Ishikawa (cell line): ENCODE results near the gene WWOX.

Experiments
- CEBPB ChIP-seq: IDR thresholded peaks from 2 replicates; pipeline ENCODE4 v1.6.1; 2012
- CREB1 ChIP-seq: IDR thresholded peaks from 2 replicates; pipeline ENCODE4 v1.6.1; 2012; ENCODE audit warnings: low read depth
- EGR1 ChIP-seq: IDR thresholded peaks from 2 replicates; pipeline ENCODE4 v1.6.1; 2012
- EP300 ChIP-seq: IDR thresholded peaks from 2 replicates; pipeline ENCODE4 v1.6.1; 2012; ENCODE audit warnings: borderline replicate concordance
- FOXM1 ChIP-seq: IDR thresholded peaks from 2 replicates; pipeline ENCODE4 v1.6.1; 2012; ENCODE audit warnings: low read depth, borderline replicate concordance
- NFIC ChIP-seq: IDR thresholded peaks from 2 replicates; pipeline ENCODE4 v1.6.1; 2012
- RAD21 ChIP-seq: IDR thresholded peaks from 2 replicates; pipeline ENCODE4 v1.6.1; 2012; ENCODE audit warnings: low read depth
- TAF1 ChIP-seq: IDR thresholded peaks from 2 replicates; pipeline ENCODE4 v1.6.1; 2012; ENCODE audit warnings: low read depth, mild to moderate bottlenecking
- TCF12 ChIP-seq: IDR thresholded peaks from 2 replicates; pipeline ENCODE4 v1.6.1; 2012; ENCODE audit warnings: low read depth
- TEAD4 ChIP-seq: IDR thresholded peaks from 2 replicates; pipeline ENCODE4 v1.6.1; 2012
- YY1 ChIP-seq: IDR thresholded peaks from 2 replicates; pipeline ENCODE4 v1.6.1; 2012; ENCODE audit warnings: low read depth
- ZBTB7A ChIP-seq: IDR thresholded peaks from 2 replicates; pipeline ENCODE4 v1.6.1; 2012; ENCODE audit warnings: low read depth
- TF ChIP-seq, protein P1 (sequence below): IDR thresholded peaks from 2 replicates; pipeline ENCODE4 v1.6.1; 2012; ENCODE audit warnings: low read depth, mild to moderate bottlenecking
- TF ChIP-seq, protein P2 (sequence below): IDR thresholded peaks from 2 replicates; pipeline ENCODE4 v1.6.1; 2012

Gene WWOX

DNA sequence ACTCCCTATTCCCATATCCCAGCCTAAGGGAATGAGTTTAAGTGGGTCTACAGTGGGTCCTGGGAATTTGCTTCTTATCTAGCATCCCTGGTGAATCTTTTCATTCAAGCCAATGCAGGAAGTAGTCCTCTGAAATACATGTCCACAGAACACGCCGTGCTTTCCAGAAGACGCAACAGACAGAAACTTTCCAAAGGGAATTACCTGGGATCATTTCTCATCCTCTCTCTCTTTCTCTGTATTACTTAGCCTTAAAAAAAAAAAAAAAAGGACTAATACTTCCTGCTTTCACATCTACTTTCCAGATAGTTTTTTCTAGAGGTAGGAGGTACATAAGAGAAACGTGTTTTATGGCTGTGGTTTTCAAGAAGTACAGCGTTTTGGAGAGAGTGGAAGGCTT lies 1002.0 kb downstream of the WWOX start:
- TF ChIP-seq EGR1 (no peak), YY1 (no peak)

DNA sequence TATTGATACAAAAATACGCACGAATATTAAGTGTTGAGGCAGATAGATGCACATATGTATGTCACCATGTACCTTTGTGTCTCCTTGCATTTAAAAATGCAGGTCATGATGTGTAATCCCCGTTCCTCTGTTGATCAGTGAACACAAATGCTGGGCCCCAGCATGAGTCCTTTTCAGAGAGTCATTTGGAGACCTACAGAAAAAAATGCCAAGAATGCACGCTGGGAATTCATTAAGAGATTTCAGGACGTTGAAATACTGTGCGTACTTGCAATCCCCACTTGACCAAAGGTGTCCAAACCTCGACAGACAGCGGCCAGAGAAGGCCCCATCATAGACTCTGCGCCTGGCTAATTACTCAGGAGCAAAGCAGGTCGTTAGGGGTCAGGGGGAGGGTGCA lies 1005.1 kb downstream of the WWOX start:
- TF ChIP-seq EGR1 (no peak), TEAD4 (no peak), CREB1 (no peak), RAD21 (no peak), TCF12 (no peak), ZBTB7A (no peak), NFIC (no peak)
- TF ChIP-seq, protein P1, sequence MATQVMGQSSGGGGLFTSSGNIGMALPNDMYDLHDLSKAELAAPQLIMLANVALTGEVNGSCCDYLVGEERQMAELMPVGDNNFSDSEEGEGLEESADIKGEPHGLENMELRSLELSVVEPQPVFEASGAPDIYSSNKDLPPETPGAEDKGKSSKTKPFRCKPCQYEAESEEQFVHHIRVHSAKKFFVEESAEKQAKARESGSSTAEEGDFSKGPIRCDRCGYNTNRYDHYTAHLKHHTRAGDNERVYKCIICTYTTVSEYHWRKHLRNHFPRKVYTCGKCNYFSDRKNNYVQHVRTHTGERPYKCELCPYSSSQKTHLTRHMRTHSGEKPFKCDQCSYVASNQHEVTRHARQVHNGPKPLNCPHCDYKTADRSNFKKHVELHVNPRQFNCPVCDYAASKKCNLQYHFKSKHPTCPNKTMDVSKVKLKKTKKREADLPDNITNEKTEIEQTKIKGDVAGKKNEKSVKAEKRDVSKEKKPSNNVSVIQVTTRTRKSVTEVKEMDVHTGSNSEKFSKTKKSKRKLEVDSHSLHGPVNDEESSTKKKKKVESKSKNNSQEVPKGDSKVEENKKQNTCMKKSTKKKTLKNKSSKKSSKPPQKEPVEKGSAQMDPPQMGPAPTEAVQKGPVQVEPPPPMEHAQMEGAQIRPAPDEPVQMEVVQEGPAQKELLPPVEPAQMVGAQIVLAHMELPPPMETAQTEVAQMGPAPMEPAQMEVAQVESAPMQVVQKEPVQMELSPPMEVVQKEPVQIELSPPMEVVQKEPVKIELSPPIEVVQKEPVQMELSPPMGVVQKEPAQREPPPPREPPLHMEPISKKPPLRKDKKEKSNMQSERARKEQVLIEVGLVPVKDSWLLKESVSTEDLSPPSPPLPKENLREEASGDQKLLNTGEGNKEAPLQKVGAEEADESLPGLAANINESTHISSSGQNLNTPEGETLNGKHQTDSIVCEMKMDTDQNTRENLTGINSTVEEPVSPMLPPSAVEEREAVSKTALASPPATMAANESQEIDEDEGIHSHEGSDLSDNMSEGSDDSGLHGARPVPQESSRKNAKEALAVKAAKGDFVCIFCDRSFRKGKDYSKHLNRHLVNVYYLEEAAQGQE: no peak
- TF ChIP-seq, protein P2, sequence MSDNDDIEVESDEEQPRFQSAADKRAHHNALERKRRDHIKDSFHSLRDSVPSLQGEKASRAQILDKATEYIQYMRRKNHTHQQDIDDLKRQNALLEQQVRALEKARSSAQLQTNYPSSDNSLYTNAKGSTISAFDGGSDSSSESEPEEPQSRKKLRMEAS: no peak

DNA sequence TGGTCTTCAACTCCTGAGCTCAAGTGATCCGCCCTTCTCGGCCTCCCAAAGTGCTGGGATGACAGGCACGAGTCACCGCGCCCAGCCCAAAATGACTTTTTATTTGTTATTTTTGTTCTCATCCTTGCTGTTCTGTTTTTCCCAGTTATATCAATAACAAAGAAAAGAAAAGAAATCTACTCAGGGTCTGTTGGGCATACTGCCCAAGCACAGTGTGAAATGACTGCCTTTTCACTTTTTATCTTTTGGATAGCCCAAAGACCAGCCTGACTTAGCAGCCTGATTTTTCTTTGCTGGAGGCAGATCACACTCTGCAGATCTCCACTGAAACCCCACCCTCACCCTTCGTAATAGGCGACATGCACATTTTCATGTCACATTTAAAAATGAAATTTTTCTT lies 1007.8 kb downstream of the WWOX start:
- no peak for TF ChIP-seq CREB1

DNA sequence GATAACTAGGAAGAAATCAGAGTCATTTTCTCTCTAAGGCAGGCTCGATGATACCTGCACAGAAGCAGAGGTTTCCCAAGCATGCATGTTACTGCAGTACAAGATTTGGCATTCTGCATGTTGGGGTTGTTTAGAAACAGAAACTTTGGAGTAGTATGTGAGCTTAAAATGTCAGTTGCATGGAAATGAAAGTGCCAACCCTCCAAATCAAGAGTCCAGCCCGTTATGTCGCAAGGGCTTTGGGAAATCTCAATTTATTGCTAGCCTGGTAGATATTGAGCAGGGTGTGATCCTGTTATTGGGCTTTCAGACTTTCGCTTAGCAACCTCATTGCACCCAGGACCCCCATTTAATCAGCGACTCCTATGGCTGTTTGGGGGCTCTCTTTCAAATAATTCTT lies 1010.3 kb downstream of the WWOX start:
- no peak for TF ChIP-seq RAD21

DNA sequence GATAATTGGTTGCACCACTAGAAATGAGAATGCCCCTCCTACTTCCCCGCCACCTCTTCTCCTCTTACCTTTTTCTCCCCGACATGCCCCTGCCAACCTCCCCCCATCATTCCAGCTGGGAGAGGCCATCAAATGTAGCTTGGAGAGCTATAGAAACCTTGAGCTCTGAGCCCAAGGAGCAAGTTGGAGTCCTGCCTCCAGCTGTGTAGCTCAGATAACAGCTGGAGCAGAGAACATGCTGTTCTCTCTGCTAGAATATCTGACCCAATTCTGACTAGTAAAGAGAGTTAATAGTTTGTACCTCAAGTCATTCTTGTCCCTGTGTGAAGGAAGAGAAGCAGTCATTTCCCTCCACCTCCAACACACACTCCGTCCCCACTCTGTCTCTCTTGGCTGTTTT lies 1010.8 kb downstream of the WWOX start:
- TF ChIP-seq TEAD4 (no peak), TAF1 (no peak)
- TF ChIP-seq, protein P2: no peak
- TF ChIP-seq, protein P1: no peak

DNA sequence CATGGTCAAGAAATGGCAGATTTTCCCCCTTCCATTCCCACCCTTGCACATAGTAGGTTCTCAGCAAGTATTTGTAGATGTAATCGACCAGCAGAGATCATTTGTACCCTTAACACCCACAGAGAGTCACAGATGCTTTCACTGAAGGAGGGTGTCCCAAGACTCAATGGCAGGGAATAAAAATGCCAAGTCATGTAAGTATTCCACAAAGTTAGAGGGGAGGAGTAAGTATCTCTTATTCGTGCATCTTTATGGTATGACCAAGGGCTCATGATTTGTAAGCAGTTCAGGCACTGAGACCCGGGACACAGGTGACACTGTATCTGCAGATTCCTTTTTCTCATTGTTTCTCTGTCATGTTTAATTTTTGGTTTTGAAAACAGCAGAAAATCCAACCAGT lies 1011.5 kb downstream of the WWOX start:
- TF ChIP-seq FOXM1 (no peak), YY1 (no peak), EP300 (no peak), TCF12 (no peak), ZBTB7A (no peak)

DNA sequence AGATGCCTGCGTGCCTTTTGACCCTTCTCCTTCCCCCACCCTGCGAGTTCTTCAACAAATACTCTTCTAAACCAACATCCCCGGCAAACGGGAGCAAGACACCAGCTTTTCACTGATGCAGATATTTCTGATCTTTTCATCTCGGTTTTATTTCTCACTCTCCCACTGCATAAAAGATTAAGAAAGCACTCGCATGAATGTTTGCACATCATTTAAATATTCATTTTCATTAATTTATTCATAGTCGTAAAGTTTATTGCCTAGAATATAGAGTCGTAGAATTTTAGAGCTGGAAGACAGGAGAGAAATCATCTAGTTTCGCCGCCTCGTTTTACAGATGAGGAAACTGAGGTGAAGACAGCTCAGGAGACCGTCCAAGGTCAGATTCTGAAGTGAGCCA lies 1013.0 kb downstream of the WWOX start:
- TF ChIP-seq NFIC (no peak), EP300 (no peak), RAD21 (no peak), TAF1 (no peak), YY1 (no peak), TEAD4 (no peak), CREB1 (no peak), TCF12 (no peak), FOXM1 (no peak), EGR1 (no peak), CEBPB (no peak)
- TF ChIP-seq, protein P2: no peak
- TF ChIP-seq, protein P1: no peak
